H9 (cell line): ENCODE data around the gene TNFRSF11A. TPM values are rescaled to one million over a fixed set of nuclear protein-coding genes. Genes with fewer than 3 reads are reported as not detected.

ENCODE experiments used
- DNase-seq: peaks from one replicate; pipeline ENCODE4 v3.0.0-alpha.2; 2017
- H2AFZ ChIP-seq: one replicate; pipeline ENCODE4 v1.6.1; 2013; ENCODE audit warnings: mild to moderate bottlenecking, low read length, control low read depth, moderate library complexity
- H2AK5ac ChIP-seq: 2 replicates; pipeline ENCODE4 v1.6.1; 2013; ENCODE audit warnings: low read length, control low read depth, mixed read lengths; ENCODE audit not compliant: insufficient read length
- H2BK120ac ChIP-seq: one replicate; pipeline ENCODE4 v1.6.1; 2013; ENCODE audit warnings: low read depth, mild to moderate bottlenecking, low read length, control low read depth, inconsistent platforms; ENCODE audit not compliant: poor library complexity, severe bottlenecking
- H2BK12ac ChIP-seq: 2 replicates; pipeline ENCODE4 v1.6.1; 2013; ENCODE audit warnings: low read length, control low read depth, mixed read lengths, low read depth; ENCODE audit not compliant: insufficient read length
- H2BK15ac ChIP-seq: 2 replicates; pipeline ENCODE4 v1.6.1; 2013; ENCODE audit warnings: low read depth, low read length, control low read depth
- H2BK20ac ChIP-seq: one replicate; pipeline ENCODE4 v1.6.1; 2013; ENCODE audit warnings: low read depth, mild to moderate bottlenecking, low read length, control low read depth, inconsistent platforms; ENCODE audit not compliant: poor library complexity, severe bottlenecking
- H2BK5ac ChIP-seq: 2 replicates; pipeline ENCODE4 v1.6.1; 2013; ENCODE audit warnings: low read length, control low read depth, mixed read lengths; ENCODE audit not compliant: insufficient read length
- H3K14ac ChIP-seq: 2 replicates; pipeline ENCODE4 v1.6.1; 2013; ENCODE audit warnings: low read length, control low read depth; ENCODE audit not compliant: insufficient read depth
- H3K18ac ChIP-seq: 2 replicates; pipeline ENCODE4 v1.6.1; 2013; ENCODE audit warnings: low read depth, mild to moderate bottlenecking, mixed read lengths, low read length, control low read depth; ENCODE audit not compliant: insufficient read length
- H3K23ac ChIP-seq: 2 replicates; pipeline ENCODE4 v1.6.1; 2013; ENCODE audit warnings: low read length, control low read depth, mixed read lengths, low read depth; ENCODE audit not compliant: insufficient read length
- H3K23me2 ChIP-seq: 2 replicates; pipeline ENCODE4 v1.6.1; 2013; ENCODE audit warnings: low read depth, mild to moderate bottlenecking, mixed read lengths, low read length, control low read depth; ENCODE audit not compliant: insufficient read length, poor library complexity, severe bottlenecking
- H3K27ac ChIP-seq: 2 replicates; pipeline ENCODE4 v1.5.1; 2013; ENCODE audit warnings: low read length, control low read depth, mixed read lengths, low read depth; ENCODE audit not compliant: insufficient read length
- H3K27me3 ChIP-seq: 2 replicates; pipeline ENCODE4 v1.6.1; 2013; ENCODE audit warnings: low read length, control low read depth, inconsistent platforms; ENCODE audit not compliant: insufficient read depth
- H3K4ac ChIP-seq: 2 replicates; pipeline ENCODE4 v1.6.1; 2013; ENCODE audit warnings: low read depth, mild to moderate bottlenecking, control low read depth, inconsistent platforms, low read length, moderate library complexity
- H3K4me1 ChIP-seq: 2 replicates; pipeline ENCODE4 v1.6.1; 2013; ENCODE audit warnings: low read length, control low read depth, inconsistent platforms; ENCODE audit not compliant: insufficient read depth
- H3K4me2 ChIP-seq: 2 replicates; pipeline ENCODE4 v1.6.1; 2013; ENCODE audit warnings: low read length, control low read depth, mixed read lengths; ENCODE audit not compliant: insufficient read length, insufficient read depth
- H3K56ac ChIP-seq: 2 replicates; pipeline ENCODE4 v1.6.1; 2013; ENCODE audit warnings: low read depth, mild to moderate bottlenecking, mixed read lengths, low read length, control low read depth; ENCODE audit not compliant: insufficient read length
- H3K79me1 ChIP-seq: 2 replicates; pipeline ENCODE4 v1.6.1; 2013; ENCODE audit warnings: low read depth, mild to moderate bottlenecking, moderate library complexity, low read length, control low read depth, inconsistent platforms; ENCODE audit not compliant: insufficient read depth, poor library complexity, severe bottlenecking
- H3K79me2 ChIP-seq: 2 replicates; pipeline ENCODE4 v1.6.1; 2013; ENCODE audit warnings: low read length, control low read depth, inconsistent platforms; ENCODE audit not compliant: insufficient read depth
- H3K9ac ChIP-seq: 2 replicates; pipeline ENCODE4 v1.6.1; 2013; ENCODE audit warnings: low read length, control low read depth, mixed read lengths; ENCODE audit not compliant: insufficient read length; ENCODE audit errors: extremely low read depth
- H3K9me3 ChIP-seq: one replicate; pipeline ENCODE4 v1.6.1; 2013; ENCODE audit warnings: low read depth, low read length, inconsistent platforms; ENCODE audit not compliant: control insufficient read depth
- H3T11ph ChIP-seq: one replicate; pipeline ENCODE4 v1.6.1; 2013; ENCODE audit warnings: mild to moderate bottlenecking, low read length, control low read depth, inconsistent platforms
- H4K20me1 ChIP-seq: one replicate; pipeline ENCODE4 v1.6.1; 2013; ENCODE audit not compliant: control insufficient read depth, insufficient read length, insufficient read depth
- H4K5ac ChIP-seq: 2 replicates; pipeline ENCODE4 v1.6.1; 2013; ENCODE audit warnings: low read depth, mild to moderate bottlenecking, mixed read lengths, low read length, control low read depth; ENCODE audit not compliant: insufficient read length
- H4K8ac ChIP-seq: replicated peaks from 2 replicates; pipeline ENCODE4 v1.6.1; 2013; ENCODE audit warnings: low read length, control low read depth, mixed read lengths, low read depth; ENCODE audit not compliant: insufficient read length
- H4K91ac ChIP-seq: 2 replicates; pipeline ENCODE4 v1.6.1; 2013; ENCODE audit warnings: low read depth, mild to moderate bottlenecking, moderate library complexity, mixed read lengths, low read length, control low read depth; ENCODE audit not compliant: insufficient read length
- H3K27ac Mint-ChIP-seq, 3 experiments: 2 replicates in 2 of 3; 3 replicates in 1 of 3; pipeline ENCODE4 v1.8.0; 2020 to 2021; ENCODE audit warnings: mixed read lengths in 3 of 3, mild to moderate bottlenecking in 1 of 3, moderate library complexity in 1 of 3
- H3K27me3 Mint-ChIP-seq: 2 replicates; pipeline ENCODE4 v1.8.0; 2021; ENCODE audit warnings: low read depth, mild to moderate bottlenecking, moderate library complexity, mixed read lengths
- H3K36me3 Mint-ChIP-seq, 3 experiments: 2 replicates in 2 of 3; 3 replicates in 1 of 3; pipeline ENCODE4 v1.8.0; 2020 to 2021; ENCODE audit warnings: low read depth in 3 of 3, mixed read lengths in 3 of 3; ENCODE audit not compliant: insufficient read depth in 1 of 3
- H3K4me1 Mint-ChIP-seq, 2 experiments: 2 replicates each; pipeline ENCODE4 v1.8.0; 2020; ENCODE audit warnings: mixed read lengths in 2 of 2
- H3K4me3 Mint-ChIP-seq, 2 experiments: 2 replicates in 1 of 2; 3 replicates in 1 of 2; pipeline ENCODE4 v1.8.0; 2020 to 2021; ENCODE audit warnings: mild to moderate bottlenecking in 2 of 2, mixed read lengths in 2 of 2, moderate library complexity in 1 of 2
- H3K9me3 Mint-ChIP-seq, 2 experiments: 2 replicates in 1 of 2; 3 replicates in 1 of 2; pipeline ENCODE4 v1.8.0; 2020; ENCODE audit warnings: mild to moderate bottlenecking in 2 of 2, mixed read lengths in 2 of 2, moderate library complexity in 1 of 2
- CTCF ChIP-seq: fragments of 200-600 bp; sonication (generic); conservative IDR thresholded peaks from 3 replicates; pipeline ENCODE4 v1.8.0; 2021; ENCODE audit warnings: antibody characterized with exemption, mild to moderate bottlenecking
- WGBS: extraction: QIAGEN DNeasy Blood & Tissue Kit; methylation state at CpG from one replicate; pipeline ENCODE4 v1.1.7; 2013; ENCODE audit warnings: missing lambda C conversion rate, low lambda C conversion rate, mixed read lengths; ENCODE audit not compliant: insufficient read length; ENCODE audit errors: extremely low coverage; 5-methylcytosine and 5-hydroxymethylcytosine counted together
- total RNA-seq: library from RNA; stranded (reverse); gene quantifications from 2 replicates; pipeline ENCODE4 v1.2.1, GENCODE V29; 2021

Gene TNFRSF11A
- total RNA-seq, 1 experiment from 2014 or later, result 7.8 TPM

GRCh38 chr18:62357079-62357719 is 32.1 kb downstream of the TNFRSF11A start:
- H3K14ac ChIP-seq, result no peak overlapping the region
- no peak overlapping the region for H2AFZ ChIP-seq
- Mint-ChIP-seq H3K27ac (no peak overlapping the region), H3K4me3 (no peak overlapping the region), H3K9me3 (no peaks in the 10 kb centered on the region), H3K36me3 (peaks cover 5 to 14% (median 13%) of the 10 kb centered on the region in 3 experiments; a peak in 4 of 7 replicates), H3K27me3 (no peaks in the 10 kb centered on the region), H3K4me1 (peaks cover 12 to 22% of the 10 kb centered on the region in 2 experiments)
- no peak overlapping the region for H4K5ac ChIP-seq
- no peak overlapping the region for H2BK5ac ChIP-seq
- no peaks in the 10 kb centered on the region for H3K79me2 ChIP-seq
- no peak overlapping the region for H3K18ac ChIP-seq
- H3K4me1 ChIP-seq, result no peaks in the 10 kb centered on the region
- no peak for DNase-seq
- no peak overlapping the region for H2BK120ac ChIP-seq
- no peak for TF ChIP-seq CTCF
- H2BK20ac ChIP-seq, result no peak overlapping the region
- no peak overlapping the region for H3K9ac ChIP-seq
- H3K56ac ChIP-seq, result no peak overlapping the region
- no peak overlapping the region for H2AK5ac ChIP-seq
- no peak overlapping the region for H3K27ac ChIP-seq
- no peak overlapping the region for H4K8ac ChIP-seq
- no CpG with 5 or more reads among the region's 5 CpGs for WGBS
- H3K79me1 ChIP-seq, result no peaks in the 10 kb centered on the region
- H3K9me3 ChIP-seq, result no peaks in the 10 kb centered on the region
- no peaks in the 10 kb centered on the region for H4K20me1 ChIP-seq
- no peaks in the 10 kb centered on the region for H3K23me2 ChIP-seq
- no peaks in the 10 kb centered on the region for H3K27me3 ChIP-seq
- H3K4ac ChIP-seq, result no peak overlapping the region
- no peak overlapping the region for H3T11ph ChIP-seq
- H3K4me2 ChIP-seq, result no peak overlapping the region
- no peak overlapping the region for H4K91ac ChIP-seq
- no peak overlapping the region for H2BK12ac ChIP-seq
- H2BK15ac ChIP-seq, result no peak overlapping the region
- H3K23ac ChIP-seq, result no peak overlapping the region
